Measurements from ENCODE around the gene POP4. TPM values are rescaled to one million over a fixed set of nuclear protein-coding genes. Genes with fewer than 3 reads are reported as not detected.

The POP4 gene
- polyA plus RNA-seq, 1 donor from 2014 or later, result 101 TPM

- Histone ChIP-seq H3K4me3 (ENCODE audit: low read length) (no peak overlapping the region), H3F3A (ENCODE audit: insufficient read depth, low read length, poor library complexity, severe bottlenecking) (no peaks in the 10 kb centered on the region), H3K27ac (ENCODE audit: low read length) (no peak overlapping the region), H3K36me3 (ENCODE audit: insufficient read depth, low read length) (no peaks in the 10 kb centered on the region), H3K9me2 (ENCODE audit: insufficient read depth, low read length) (no peaks in the 10 kb centered on the region), H2AFZ (ENCODE audit: low read depth, low read length) (no peak overlapping the region), H3K9ac (ENCODE audit: low read length) (no peak overlapping the region), H3K27me3 (ENCODE audit: insufficient read depth, low read depth, low read length) (no peaks in the 10 kb centered on the region), H3K79me2 (replicated peaks; ENCODE audit: insufficient read depth, low read length) (peaks cover 9% of the 10 kb centered on the region), H3K9me3 (ENCODE audit: low read length) (no peaks in the 10 kb centered on the region), H4K20me1 (ENCODE audit: insufficient read depth) (no peaks in the 10 kb centered on the region), H3K4me2 (ENCODE audit: low read length) (no peak overlapping the region)
- TF ChIP-seq CTCF (IDR thresholded peaks at IDR 0.05; ENCODE audit: poor library complexity, severe bottlenecking) (peak; percentile 91), RAD21 (conservative IDR thresholded peaks at IDR 0.05) (peak; percentile 85), SMC3 (conservative IDR thresholded peaks at IDR 0.05; ENCODE audit: poor library complexity) (peak; percentile 84), EZH2 (IDR thresholded peaks at IDR 0.05; ENCODE audit: borderline replicate concordance, insufficient read depth, low read length, poor library complexity, severe bottlenecking) (no peak), TAF1 (IDR thresholded peaks at IDR 0.05; ENCODE audit: low read depth) (no peak)
- TF ChIP-seq, protein P1, sequence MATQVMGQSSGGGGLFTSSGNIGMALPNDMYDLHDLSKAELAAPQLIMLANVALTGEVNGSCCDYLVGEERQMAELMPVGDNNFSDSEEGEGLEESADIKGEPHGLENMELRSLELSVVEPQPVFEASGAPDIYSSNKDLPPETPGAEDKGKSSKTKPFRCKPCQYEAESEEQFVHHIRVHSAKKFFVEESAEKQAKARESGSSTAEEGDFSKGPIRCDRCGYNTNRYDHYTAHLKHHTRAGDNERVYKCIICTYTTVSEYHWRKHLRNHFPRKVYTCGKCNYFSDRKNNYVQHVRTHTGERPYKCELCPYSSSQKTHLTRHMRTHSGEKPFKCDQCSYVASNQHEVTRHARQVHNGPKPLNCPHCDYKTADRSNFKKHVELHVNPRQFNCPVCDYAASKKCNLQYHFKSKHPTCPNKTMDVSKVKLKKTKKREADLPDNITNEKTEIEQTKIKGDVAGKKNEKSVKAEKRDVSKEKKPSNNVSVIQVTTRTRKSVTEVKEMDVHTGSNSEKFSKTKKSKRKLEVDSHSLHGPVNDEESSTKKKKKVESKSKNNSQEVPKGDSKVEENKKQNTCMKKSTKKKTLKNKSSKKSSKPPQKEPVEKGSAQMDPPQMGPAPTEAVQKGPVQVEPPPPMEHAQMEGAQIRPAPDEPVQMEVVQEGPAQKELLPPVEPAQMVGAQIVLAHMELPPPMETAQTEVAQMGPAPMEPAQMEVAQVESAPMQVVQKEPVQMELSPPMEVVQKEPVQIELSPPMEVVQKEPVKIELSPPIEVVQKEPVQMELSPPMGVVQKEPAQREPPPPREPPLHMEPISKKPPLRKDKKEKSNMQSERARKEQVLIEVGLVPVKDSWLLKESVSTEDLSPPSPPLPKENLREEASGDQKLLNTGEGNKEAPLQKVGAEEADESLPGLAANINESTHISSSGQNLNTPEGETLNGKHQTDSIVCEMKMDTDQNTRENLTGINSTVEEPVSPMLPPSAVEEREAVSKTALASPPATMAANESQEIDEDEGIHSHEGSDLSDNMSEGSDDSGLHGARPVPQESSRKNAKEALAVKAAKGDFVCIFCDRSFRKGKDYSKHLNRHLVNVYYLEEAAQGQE (IDR thresholded peaks at IDR 0.05; ENCODE audit: borderline replicate concordance), result no peak
Observed at GRCh38 chr19:29610574-29611271, 4.6 kb downstream of the POP4 start.

- Histone ChIP-seq H3K4me3 (ENCODE audit: low read length) (no peak overlapping the region), H4K20me1 (ENCODE audit: insufficient read depth) (no peaks in the 10 kb centered on the region), H3K27me3 (ENCODE audit: insufficient read depth, low read depth, low read length) (no peaks in the 10 kb centered on the region), H3K4me2 (ENCODE audit: low read length) (no peak overlapping the region), H3F3A (ENCODE audit: insufficient read depth, low read length, poor library complexity, severe bottlenecking) (no peaks in the 10 kb centered on the region), H3K79me2 (replicated peaks; ENCODE audit: insufficient read depth, low read length) (no peaks in the 10 kb centered on the region), H2AFZ (ENCODE audit: low read depth, low read length) (no peak overlapping the region), H3K9ac (ENCODE audit: low read length) (no peak overlapping the region), H3K36me3 (ENCODE audit: insufficient read depth, low read length) (peaks cover 5% of the 10 kb centered on the region), H3K9me2 (ENCODE audit: insufficient read depth, low read length) (no peaks in the 10 kb centered on the region), H3K27ac (ENCODE audit: low read length) (no peak overlapping the region), H3K9me3 (ENCODE audit: low read length) (no peaks in the 10 kb centered on the region)
- TF ChIP-seq RAD21 (conservative IDR thresholded peaks at IDR 0.05) (no peak), EP300 (conservative IDR thresholded peaks at IDR 0.05; ENCODE audit: poor library complexity, severe bottlenecking) (no peak), POLR2AphosphoS5 (IDR thresholded peaks at IDR 0.05) (no peak), CTCF (IDR thresholded peaks at IDR 0.05; ENCODE audit: poor library complexity, severe bottlenecking) (no peak), MXI1 (conservative IDR thresholded peaks at IDR 0.05; ENCODE audit: poor library complexity, severe bottlenecking) (no peak), EZH2 (IDR thresholded peaks at IDR 0.05; ENCODE audit: borderline replicate concordance, insufficient read depth, low read length, poor library complexity, severe bottlenecking) (no peak), SMC3 (conservative IDR thresholded peaks at IDR 0.05; ENCODE audit: poor library complexity) (no peak), TAF1 (IDR thresholded peaks at IDR 0.05; ENCODE audit: low read depth) (no peak)
- TF ChIP-seq, protein P1 (IDR thresholded peaks at IDR 0.05; ENCODE audit: borderline replicate concordance), result no peak
Observed at GRCh38 chr19:29612121-29612520, 6.0 kb downstream of the POP4 start.
